ENCODE results near the gene FAM111B. TPM values are rescaled to one million over a fixed set of nuclear protein-coding genes. Genes with fewer than 3 reads are reported as not detected.

FAM111B gene
- total RNA-seq, 2 donors from 2014 or later = 20.0 to 23.1 TPM

GRCh38 chr11:59171508-59172322 lies 64.7 kb downstream of the FAM111B start, which contains the start of gene DTX4:
Gene DTX4 (plus strand): TSS chr11:59172132. CDS start chr11:59172596, 464 bp downstream.
- peaks cover 3% of the 10 kb centered on the region for H3K27me3 Mint-ChIP-seq (ENCODE audit: insufficient read depth)
- H3K4me3 ChIP-seq (ENCODE audit: low read length) = peak within 1 kb of the TSS; percentile 88
- peak within 1 kb of the TSS; percentile 80 for H3K9ac ChIP-seq (ENCODE audit: extremely low read depth, low read length, poor library complexity, severe bottlenecking)
- peak; percentile 98 for DNase-seq
- peak within 1 kb of the TSS; percentile 94 for H3K27ac Mint-ChIP-seq
- H3K27me3 ChIP-seq (ENCODE audit: control insufficient read depth, insufficient read depth, low read length, poor library complexity, severe bottlenecking) = no peaks in the 10 kb centered on the region
- H3K9me3 Mint-ChIP-seq = no peaks in the 10 kb centered on the region
- no peaks in the 10 kb centered on the region for H3K9me3 ChIP-seq (ENCODE audit: control insufficient read depth, low read length)
- peaks cover 5% of the 10 kb centered on the region for H3K4me1 ChIP-seq (ENCODE audit: control insufficient read depth, insufficient read depth, low read length)
- TF ChIP-seq CTCF (conservative IDR thresholded peaks at IDR 0.05) = peak; percentile 85
- peaks cover 22% of the 10 kb centered on the region for H3K4me1 Mint-ChIP-seq
- 0% methylated on average over 24 to 64 of the region's 64 CpGs for WGBS, 2 experiments (ENCODE audit: insufficient coverage in 1 of 2, insufficient read length in 1 of 2)
- H3K4me3 Mint-ChIP-seq = no peak within 1 kb of the TSS
- H3K36me3 ChIP-seq (ENCODE audit: control insufficient read depth, insufficient read depth, low read length) = no peaks in the 10 kb centered on the region
- H3K27ac ChIP-seq (ENCODE audit: low read depth, low read length) = peak within 1 kb of the TSS; percentile 98
- no peaks in the 10 kb centered on the region for H3K36me3 Mint-ChIP-seq (ENCODE audit: low read depth)

- 0% methylated on average over 4 to 70 of the region's 70 CpGs for WGBS, 2 experiments (ENCODE audit: insufficient coverage in 1 of 2, insufficient read length in 1 of 2)
Measured at GRCh38 chr11:59172345-59173079, 65.5 kb downstream of the FAM111B start.

More at GRCh38 chr11:59172345-59173079, 65.5 kb downstream of the FAM111B start:
- Histone ChIP-seq H3K36me3 (ENCODE audit: control insufficient read depth, insufficient read depth, low read length) (peaks cover 5% of the 10 kb centered on the region), H3K27me3 (ENCODE audit: control insufficient read depth, insufficient read depth, low read length, poor library complexity, severe bottlenecking) (no peaks in the 10 kb centered on the region), H3K9ac (ENCODE audit: extremely low read depth, low read length, poor library complexity, severe bottlenecking) (peak overlapping the region; percentile 73), H3K4me3 (ENCODE audit: low read length) (peak overlapping the region; percentile 88), H3K27ac (ENCODE audit: low read depth, low read length) (peak overlapping the region; percentile 98), H3K4me1 (ENCODE audit: control insufficient read depth, insufficient read depth, low read length) (peaks cover 5% of the 10 kb centered on the region), H3K9me3 (ENCODE audit: control insufficient read depth, low read length) (no peaks in the 10 kb centered on the region)
- DNase-seq = peak; percentile 86
- Mint-ChIP-seq H3K27ac (peak overlapping the region; percentile 94), H3K9me3 (no peaks in the 10 kb centered on the region), H3K36me3 (ENCODE audit: low read depth) (peaks cover 3% of the 10 kb centered on the region), H3K27me3 (ENCODE audit: insufficient read depth) (no peaks in the 10 kb centered on the region), H3K4me3 (no peak overlapping the region), H3K4me1 (peaks cover 22% of the 10 kb centered on the region)
- TF ChIP-seq CTCF (conservative IDR thresholded peaks at IDR 0.05) = no peak

All from endodermal cell (in vitro differentiated cells).